ENCODE data around the gene PTGFRN.

DNA sequence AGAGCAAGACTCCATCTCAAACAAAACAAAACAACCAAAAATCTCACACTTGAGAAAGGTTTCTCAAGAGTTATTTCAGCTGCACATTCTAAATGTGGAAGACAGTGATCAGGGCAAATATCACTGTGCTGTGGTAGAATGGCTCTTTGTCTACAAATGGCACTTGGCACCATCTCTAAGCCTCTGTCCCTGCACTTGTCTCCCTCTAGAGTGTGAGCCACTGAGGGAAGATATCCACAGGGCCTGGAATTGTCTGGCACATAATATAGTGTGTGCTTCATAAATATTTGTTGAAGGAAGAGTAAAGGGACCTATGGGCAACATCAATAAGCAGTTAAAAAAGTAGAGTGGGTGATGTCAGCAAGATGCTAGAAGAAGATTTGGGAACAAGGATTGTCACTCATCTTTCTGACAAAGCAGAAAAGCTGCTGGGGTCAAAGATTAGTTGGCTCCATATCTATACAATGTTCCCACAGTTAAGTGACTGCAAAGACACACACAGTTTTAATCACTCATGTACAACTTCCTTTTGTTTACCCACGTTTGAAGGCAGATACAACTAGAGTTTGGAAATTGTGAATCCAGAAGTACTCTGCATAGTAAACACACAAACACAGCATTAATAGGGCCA is 110.9 kb downstream of the PTGFRN start:
- no peak for TF ChIP-seq EZH2 (IDR thresholded peaks at IDR 0.05)
- TF ChIP-seq, protein P1, sequence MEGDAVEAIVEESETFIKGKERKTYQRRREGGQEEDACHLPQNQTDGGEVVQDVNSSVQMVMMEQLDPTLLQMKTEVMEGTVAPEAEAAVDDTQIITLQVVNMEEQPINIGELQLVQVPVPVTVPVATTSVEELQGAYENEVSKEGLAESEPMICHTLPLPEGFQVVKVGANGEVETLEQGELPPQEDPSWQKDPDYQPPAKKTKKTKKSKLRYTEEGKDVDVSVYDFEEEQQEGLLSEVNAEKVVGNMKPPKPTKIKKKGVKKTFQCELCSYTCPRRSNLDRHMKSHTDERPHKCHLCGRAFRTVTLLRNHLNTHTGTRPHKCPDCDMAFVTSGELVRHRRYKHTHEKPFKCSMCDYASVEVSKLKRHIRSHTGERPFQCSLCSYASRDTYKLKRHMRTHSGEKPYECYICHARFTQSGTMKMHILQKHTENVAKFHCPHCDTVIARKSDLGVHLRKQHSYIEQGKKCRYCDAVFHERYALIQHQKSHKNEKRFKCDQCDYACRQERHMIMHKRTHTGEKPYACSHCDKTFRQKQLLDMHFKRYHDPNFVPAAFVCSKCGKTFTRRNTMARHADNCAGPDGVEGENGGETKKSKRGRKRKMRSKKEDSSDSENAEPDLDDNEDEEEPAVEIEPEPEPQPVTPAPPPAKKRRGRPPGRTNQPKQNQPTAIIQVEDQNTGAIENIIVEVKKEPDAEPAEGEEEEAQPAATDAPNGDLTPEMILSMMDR (IDR thresholded peaks at IDR 0.05) = no peak
- no peak for TF ChIP-seq EZH2phosphoT487 (IDR thresholded peaks at IDR 0.05)
